HG03103 (cell line): ENCODE results near the gene MDFIC2.
"Not testable (repeated sequence)": the region's sequence is repeated elsewhere in the genome, so short reads cannot be mapped to it uniquely, and the experiment has no call there.

Source experiments
- ATAC-seq: cut with Tn5 transposase; IDR thresholded peaks from one replicate; pipeline ENCODE4 v1.9.1; 2021; ENCODE audit warnings: low read depth; ENCODE audit not compliant: unreplicated experiment

Gene MDFIC2

GRCh38 chr3:70264122-70264780, 48.2 kb downstream of the MDFIC2 start:
- ATAC-seq = no peak

GRCh38 chr3:70261283-70261682, 51.2 kb downstream of the MDFIC2 start:
- no peak for ATAC-seq

DNA sequence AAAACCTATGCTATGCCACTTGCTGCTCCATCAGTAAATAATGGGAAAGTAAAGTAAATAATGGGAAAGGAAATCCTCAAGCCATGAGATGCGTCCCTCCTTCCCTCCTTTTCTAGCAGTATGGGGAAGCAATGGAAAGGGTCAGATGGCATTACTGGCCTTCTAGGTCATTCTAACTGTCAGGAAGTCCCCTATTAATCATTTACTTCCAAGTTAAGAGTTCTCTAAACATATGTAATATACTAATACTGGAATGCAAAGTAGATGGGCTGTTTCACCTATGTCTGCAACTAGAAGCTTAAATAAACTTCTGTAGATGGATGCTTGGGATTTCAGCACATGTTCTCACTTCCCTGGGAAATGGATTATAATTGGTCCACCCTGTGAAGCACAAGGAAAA, 55.9 kb downstream of the MDFIC2 start:
- no peak for ATAC-seq

DNA sequence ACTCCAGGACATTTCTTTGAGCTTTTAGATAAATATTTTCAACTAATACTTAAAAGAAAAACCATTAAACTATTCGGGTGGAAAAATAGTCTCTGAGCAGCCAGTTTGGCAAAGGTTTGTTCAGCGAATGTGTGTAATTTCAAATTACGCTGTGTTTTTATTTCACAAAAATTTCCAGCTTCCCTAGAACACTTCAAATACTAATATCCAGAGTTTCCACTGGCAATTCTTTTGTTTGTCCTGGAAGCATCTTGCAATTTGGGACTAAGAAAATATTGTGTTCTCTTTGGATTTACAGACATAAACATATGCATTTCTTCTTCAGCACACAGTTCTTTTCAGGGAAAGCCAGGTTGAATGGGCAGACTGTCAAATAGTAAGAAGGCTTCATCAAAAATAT, 61.9 kb downstream of the MDFIC2 start:
- no peak for ATAC-seq

GRCh38 chr3:70249509-70250160, 62.8 kb downstream of the MDFIC2 start:
- no peak for ATAC-seq

- no peak for ATAC-seq
Measured at GRCh38 chr3:70248856-70249255, 63.6 kb downstream of the MDFIC2 start.

GRCh38 chr3:70247955-70248354, 64.5 kb downstream of the MDFIC2 start:
- ATAC-seq = no peak

DNA sequence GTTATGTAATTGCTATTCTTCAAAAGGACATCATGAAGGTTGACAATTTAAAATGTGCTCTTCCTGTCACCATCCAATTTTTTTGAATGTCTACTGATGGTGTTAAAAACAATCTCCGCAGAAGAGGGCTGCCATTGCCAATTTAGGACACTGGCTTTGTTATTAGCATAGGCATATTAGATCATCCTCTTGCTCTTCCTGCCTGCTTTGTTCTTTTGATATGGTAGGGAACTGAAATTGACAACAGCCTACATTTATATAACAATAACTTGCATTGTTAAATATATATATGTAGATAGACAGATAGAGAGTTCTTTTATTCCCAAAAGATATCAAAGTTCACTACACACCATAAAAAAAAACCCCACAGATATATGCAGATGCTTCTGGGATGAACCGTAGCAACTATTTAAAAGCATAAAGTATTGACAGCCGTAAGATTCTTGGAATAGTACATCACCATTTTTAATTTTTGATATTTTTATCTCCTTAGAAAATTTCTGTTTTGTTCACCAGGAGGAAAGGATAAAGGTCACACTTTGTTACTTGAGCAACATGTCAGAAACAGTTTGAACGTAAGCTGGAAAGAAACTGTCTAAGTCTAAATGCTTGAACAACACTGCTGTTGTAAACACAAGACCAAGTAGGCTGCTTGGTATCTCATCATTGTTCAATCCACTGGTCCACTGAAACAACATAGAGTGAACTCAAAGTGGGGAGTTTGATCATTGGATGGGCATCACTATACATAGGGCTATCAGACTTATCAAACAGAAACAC, 66.5 kb downstream of the MDFIC2 start:
- no peak for ATAC-seq

DNA sequence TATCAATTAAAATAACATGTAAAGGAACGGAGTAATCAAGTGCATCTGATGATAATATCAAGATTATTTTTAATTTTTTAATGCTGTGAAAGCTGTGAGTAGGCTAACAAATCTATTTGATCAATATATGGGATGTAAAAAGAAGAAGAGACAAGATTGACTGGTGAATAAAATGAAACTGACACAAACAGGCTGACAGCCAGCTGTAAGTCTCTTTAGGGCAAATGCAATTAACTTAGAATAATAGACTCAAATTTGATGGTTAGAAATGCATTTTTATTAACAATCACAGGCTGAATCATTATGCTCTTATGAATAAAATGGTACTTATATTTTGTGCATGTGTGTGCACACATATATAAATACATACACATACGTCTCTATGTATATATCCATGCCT, 68.0 kb downstream of the MDFIC2 start:
- no peak for ATAC-seq

GRCh38 chr3:70242297-70242882, 70.0 kb downstream of the MDFIC2 start:
- no peak for ATAC-seq

DNA sequence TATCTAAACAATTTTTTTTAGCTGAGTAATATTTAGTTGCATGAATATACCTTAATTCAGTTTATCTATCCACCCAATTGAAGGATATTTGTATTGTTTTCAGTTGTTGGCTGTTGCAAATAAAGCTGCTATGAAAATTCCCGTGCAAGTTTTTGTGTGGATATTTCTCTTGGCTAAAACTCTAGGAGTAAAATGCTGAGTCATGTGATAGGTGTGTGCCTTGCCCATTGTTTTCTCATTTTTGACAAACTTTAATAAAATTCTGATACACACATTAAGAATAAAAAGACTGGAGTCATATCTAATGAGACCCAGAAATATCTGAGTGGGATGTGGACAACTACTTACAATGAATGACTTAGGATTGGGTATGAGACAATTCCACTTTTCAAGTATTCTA, 78.6 kb downstream of the MDFIC2 start:
- no peak for ATAC-seq

GRCh38 chr3:70233112-70233511, 79.3 kb downstream of the MDFIC2 start:
- ATAC-seq = no peak

DNA sequence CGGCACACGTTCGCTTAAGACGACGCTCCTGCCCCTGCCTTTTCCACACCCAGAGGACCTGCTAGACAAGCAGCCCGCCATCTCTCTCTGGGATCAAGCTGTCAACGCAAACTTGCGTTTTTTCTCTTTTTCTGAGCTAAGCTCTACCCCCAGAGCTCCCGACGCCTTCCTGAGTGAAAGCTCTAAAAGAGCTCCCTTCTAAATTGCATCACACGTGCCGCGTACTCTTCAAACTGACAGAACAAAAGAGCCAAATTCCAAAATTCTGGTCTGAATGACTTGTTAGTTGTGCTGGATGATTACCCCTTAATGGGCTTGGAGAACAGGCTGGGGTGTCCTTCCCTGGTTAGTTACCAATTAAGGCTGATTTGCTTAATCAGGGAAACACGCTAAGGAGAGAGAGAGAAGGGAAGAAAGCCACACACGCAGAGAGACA, 81.2 kb downstream of the MDFIC2 start:
- no peak for ATAC-seq

GRCh38 chr3:70227437-70227836, 85.0 kb downstream of the MDFIC2 start:
- no peak for ATAC-seq

GRCh38 chr3:70225146-70225545, 87.3 kb downstream of the MDFIC2 start:
- ATAC-seq = no peak

DNA sequence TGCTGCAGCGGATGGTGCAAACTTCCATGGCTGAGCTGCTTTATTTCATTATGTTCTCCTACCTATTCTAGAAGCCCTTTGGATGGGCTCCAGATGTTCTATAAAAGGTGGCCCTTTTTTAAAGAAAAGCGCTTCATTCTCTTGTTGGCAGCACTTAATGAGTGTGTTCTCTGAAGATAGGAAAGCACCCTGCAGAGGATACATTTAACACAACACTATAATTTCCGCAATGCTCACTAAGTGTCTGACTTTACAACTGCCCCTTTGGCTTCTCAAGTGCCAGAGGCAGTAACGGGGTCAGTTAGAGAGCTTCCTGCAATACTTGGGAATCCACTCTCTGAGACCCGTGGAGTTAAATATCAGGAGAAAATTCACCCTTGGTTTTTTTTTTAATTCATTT, 88.1 kb downstream of the MDFIC2 start:
- no peak for ATAC-seq

DNA sequence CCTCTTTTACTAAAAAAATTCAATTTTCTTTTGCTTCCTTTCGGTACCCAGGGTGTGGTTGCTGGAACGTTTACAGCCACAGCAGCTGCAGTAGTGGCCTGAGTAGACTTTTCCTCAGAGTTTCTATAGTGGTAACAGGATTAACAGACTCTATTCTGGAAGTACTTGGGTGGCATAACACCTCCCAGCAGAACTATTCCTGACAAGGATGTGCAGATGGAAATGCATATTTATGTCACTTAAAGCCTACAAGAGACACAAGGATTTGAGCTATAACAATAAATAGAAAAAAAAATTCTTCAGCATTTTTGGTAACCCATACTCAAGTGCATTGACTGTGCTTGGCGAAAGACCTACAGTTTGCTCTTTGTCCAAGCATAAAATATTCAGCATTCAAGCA, 94.0 kb downstream of the MDFIC2 start:
- ATAC-seq = no peak

DNA sequence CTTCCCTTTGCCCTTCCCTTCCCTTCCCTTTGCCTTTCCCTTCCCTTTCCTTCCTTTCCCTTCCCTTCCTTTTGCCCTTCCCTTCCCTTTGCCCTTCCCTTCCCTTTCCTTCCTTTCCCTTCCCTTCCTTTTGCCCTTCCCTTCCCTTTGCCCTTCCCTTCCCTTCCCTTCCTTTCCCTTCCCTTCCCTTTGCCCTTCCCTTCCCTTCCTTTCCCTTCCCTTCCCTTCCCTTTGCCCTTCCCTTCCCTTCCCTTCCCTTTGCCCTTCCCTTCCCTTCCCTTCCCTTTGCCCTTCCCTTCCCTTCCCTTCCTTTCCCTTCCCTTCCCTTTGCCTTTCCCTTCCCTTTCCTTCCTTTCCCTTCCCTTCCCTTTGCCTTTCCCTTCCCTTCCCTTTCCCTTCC, 101.2 kb downstream of the MDFIC2 start:
- not testable (repeated sequence) for ATAC-seq

DNA sequence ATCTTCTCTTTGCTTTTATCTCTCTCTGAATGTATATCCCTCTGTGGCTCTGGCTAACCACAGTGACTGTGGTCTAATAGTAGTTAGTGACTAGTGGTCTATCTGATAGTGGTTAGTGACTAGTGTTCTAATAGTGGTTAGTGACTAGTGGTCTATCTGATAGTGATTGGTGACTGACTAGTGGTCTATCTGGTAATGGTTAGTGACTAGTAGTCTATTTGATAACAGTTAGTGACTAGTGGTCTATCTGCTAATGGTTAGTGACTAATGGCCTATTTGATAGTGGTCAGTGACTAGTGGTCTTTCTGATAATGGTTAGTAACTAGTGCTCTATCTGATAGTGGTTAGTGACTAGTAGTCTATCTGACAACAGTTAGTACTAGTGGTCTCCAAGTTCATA, 110.5 kb downstream of the MDFIC2 start:
- no peak for ATAC-seq

DNA sequence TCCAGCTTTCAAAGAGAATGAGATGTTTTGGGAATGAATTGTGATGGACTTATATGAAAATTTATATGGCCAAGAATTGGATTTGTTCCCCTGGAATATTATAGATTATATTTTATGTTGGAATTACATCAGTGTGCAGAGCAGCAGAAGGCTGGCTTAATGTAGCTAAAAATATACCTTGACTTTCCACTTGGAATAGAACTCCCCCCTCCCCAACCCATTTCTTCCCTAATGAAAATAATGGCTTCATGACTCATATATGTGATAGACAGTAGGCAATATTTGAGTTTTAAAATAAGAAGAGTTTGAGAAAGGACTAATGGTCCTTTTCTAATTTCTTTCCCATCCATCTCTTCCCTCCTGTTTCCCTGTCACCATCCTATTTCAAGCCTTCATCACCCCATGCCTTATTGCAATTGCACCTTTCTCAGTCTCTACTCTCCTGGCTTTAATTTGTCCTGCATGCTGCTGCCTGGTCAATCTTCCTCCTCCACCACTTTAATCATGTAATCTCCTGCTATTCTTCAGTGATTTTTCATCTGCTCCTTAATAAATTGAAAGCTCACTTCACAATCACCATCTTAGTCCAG, 122.5 kb downstream of the MDFIC2 start:
- no peak for ATAC-seq

GRCh38 chr3:70186221-70186620, 126.2 kb downstream of the MDFIC2 start:
- no peak for ATAC-seq
